SK-N-SH treated with all-trans-retinoic acid at 6 μM for 48 hours (cell line): ENCODE data around the gene UNC119B.

Source experiments
- ESRRG ChIP-seq: fragments of 250-450 bp; sonication (Bioruptor Pico); IDR thresholded peaks from 2 replicates; pipeline ENCODE4 v1.6.1; 2021; ENCODE audit warnings: mild to moderate bottlenecking
- GLIS3 ChIP-seq: fragments of 250-450 bp; sonication (Bioruptor Pico); IDR thresholded peaks from 2 replicates; pipeline ENCODE4 v1.5.0; 2020; ENCODE audit warnings: mild to moderate bottlenecking, moderate library complexity
- POU6F1 ChIP-seq: fragments of 250-450 bp; sonication (Bioruptor Pico); IDR thresholded peaks from 2 replicates; pipeline ENCODE4 v1.8.0; 2021; ENCODE audit warnings: low read depth, mild to moderate bottlenecking, moderate library complexity, borderline replicate concordance
- TOX ChIP-seq: fragments of 250-450 bp; sonication (Bioruptor Pico); IDR thresholded peaks from 2 replicates; pipeline ENCODE4 v1.8.0; 2021; ENCODE audit warnings: mild to moderate bottlenecking, moderate library complexity, borderline replicate concordance
- ZFP30 ChIP-seq: fragments of 450-650 bp; formaldehyde crosslinking; IDR thresholded peaks from 2 replicates; pipeline ENCODE4 v1.5.0; 2022; ENCODE audit warnings: mild to moderate bottlenecking, moderate library complexity
- ZNF8 ChIP-seq: fragments of 450-650 bp; formaldehyde crosslinking; IDR thresholded peaks from 2 replicates; pipeline ENCODE4 v1.5.0; 2020; ENCODE audit warnings: mild to moderate bottlenecking, moderate library complexity
- TF ChIP-seq, protein P1 (sequence below): fragments of 250-450 bp; sonication (Bioruptor Pico); IDR thresholded peaks from 2 replicates; pipeline ENCODE4 v1.5.0; 2020; ENCODE audit warnings: mild to moderate bottlenecking, moderate library complexity

- TF ChIP-seq ESRRG (CRISPR knock-in tag) = no peak
- no peak for TF ChIP-seq ZFP30 (CRISPR knock-in tag)
- TF ChIP-seq GLIS3 = no peak
- TF ChIP-seq ZNF8 = no peak
- TF ChIP-seq, protein P1, sequence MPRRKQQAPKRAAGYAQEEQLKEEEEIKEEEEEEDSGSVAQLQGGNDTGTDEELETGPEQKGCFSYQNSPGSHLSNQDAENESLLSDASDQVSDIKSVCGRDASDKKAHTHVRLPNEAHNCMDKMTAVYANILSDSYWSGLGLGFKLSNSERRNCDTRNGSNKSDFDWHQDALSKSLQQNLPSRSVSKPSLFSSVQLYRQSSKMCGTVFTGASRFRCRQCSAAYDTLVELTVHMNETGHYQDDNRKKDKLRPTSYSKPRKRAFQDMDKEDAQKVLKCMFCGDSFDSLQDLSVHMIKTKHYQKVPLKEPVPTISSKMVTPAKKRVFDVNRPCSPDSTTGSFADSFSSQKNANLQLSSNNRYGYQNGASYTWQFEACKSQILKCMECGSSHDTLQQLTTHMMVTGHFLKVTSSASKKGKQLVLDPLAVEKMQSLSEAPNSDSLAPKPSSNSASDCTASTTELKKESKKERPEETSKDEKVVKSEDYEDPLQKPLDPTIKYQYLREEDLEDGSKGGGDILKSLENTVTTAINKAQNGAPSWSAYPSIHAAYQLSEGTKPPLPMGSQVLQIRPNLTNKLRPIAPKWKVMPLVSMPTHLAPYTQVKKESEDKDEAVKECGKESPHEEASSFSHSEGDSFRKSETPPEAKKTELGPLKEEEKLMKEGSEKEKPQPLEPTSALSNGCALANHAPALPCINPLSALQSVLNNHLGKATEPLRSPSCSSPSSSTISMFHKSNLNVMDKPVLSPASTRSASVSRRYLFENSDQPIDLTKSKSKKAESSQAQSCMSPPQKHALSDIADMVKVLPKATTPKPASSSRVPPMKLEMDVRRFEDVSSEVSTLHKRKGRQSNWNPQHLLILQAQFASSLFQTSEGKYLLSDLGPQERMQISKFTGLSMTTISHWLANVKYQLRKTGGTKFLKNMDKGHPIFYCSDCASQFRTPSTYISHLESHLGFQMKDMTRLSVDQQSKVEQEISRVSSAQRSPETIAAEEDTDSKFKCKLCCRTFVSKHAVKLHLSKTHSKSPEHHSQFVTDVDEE (CRISPR knock-in tag) = no peak
- TF ChIP-seq TOX (CRISPR knock-in tag) = no peak
- no peak for TF ChIP-seq POU6F1 (CRISPR knock-in tag)
Measured at GRCh38 chr12:120764816-120765215, 54.6 kb downstream of the UNC119B start.
